DOHH2 (cell line): ENCODE results near the gene PXDC1.

Experiments used
- H3F3A ChIP-seq: fragments of 200-600 bp; sonication (generic), shearing (Covaris generic); 2 replicates; pipeline ENCODE4 v1.6.0; 2016; ENCODE audit warnings: antibody characterized with exemption, mild to moderate bottlenecking; ENCODE audit not compliant: control insufficient read depth, insufficient read depth
- H3K27ac ChIP-seq: fragments of 200-600 bp; sonication (generic); 2 replicates; pipeline ENCODE4 v1.5.1; 2014; ENCODE audit warnings: low read depth, mild to moderate bottlenecking, low read length, moderate library complexity
- H3K27me3 ChIP-seq: fragments of 200-600 bp; sonication (generic); 2 replicates; pipeline ENCODE4 v1.6.1; 2014; ENCODE audit warnings: mild to moderate bottlenecking, low read length, mixed read lengths; ENCODE audit not compliant: control insufficient read depth
- H3K36me3 ChIP-seq: fragments of 200-600 bp; sonication (generic); 2 replicates; pipeline ENCODE4 v1.6.1; 2014; ENCODE audit warnings: mild to moderate bottlenecking, low read length, moderate library complexity, mixed read lengths; ENCODE audit not compliant: control insufficient read depth
- H3K4me1 ChIP-seq: fragments of 200-600 bp; sonication (generic); 2 replicates; pipeline ENCODE4 v1.6.1; 2014; ENCODE audit warnings: mild to moderate bottlenecking, low read length, mixed read lengths; ENCODE audit not compliant: control insufficient read depth
- H3K4me2 ChIP-seq: fragments of 200-600 bp; sonication (generic); 2 replicates; pipeline ENCODE4 v1.6.0; 2014; ENCODE audit warnings: mild to moderate bottlenecking, low read length, moderate library complexity
- H3K4me3 ChIP-seq: fragments of 200-600 bp; sonication (generic); 2 replicates; pipeline ENCODE4 v1.5.1; 2014; ENCODE audit warnings: mild to moderate bottlenecking, low read length, mixed read lengths
- H3K79me2 ChIP-seq: fragments of 200-600 bp; sonication (generic); 2 replicates; pipeline ENCODE4 v1.6.1; 2014; ENCODE audit warnings: mild to moderate bottlenecking, low read length, mixed read lengths; ENCODE audit not compliant: control insufficient read depth
- H3K9me2 ChIP-seq: fragments of 200-600 bp; sonication (generic); replicated peaks from 2 replicates; pipeline ENCODE4 v1.6.1; 2014; ENCODE audit warnings: mild to moderate bottlenecking, low read length, mixed read lengths; ENCODE audit not compliant: control insufficient read depth
- H3K9me3 ChIP-seq: fragments of 200-600 bp; sonication (generic); 2 replicates; pipeline ENCODE4 v1.6.1; 2014; ENCODE audit warnings: antibody characterized with exemption, low read length, mixed read lengths; ENCODE audit not compliant: control insufficient read depth, insufficient read depth
- H4K20me1 ChIP-seq: fragments of 200-600 bp; sonication (generic); 2 replicates; pipeline ENCODE4 v1.6.0; 2014; ENCODE audit warnings: low read depth, mild to moderate bottlenecking, antibody characterized with exemption, low read length, moderate library complexity; ENCODE audit not compliant: control insufficient read depth, insufficient read depth
- CTCF ChIP-seq: fragments of 200-600 bp; sonication (generic); IDR thresholded peaks from one replicate; pipeline ENCODE4 v1.5.1; 2014; ENCODE audit warnings: antibody characterized with exemption, mild to moderate bottlenecking, low read depth, low read length; ENCODE audit not compliant: poor library complexity, severe bottlenecking
- EZH2phosphoT487 ChIP-seq: fragments of 200-600 bp; sonication (generic); IDR thresholded peaks from 2 replicates; pipeline ENCODE4 v1.6.1; 2017; ENCODE audit warnings: borderline replicate concordance, mild to moderate bottlenecking, antibody characterized with exemption, low read length, moderate library complexity, mixed read lengths

PXDC1 gene

DNA sequence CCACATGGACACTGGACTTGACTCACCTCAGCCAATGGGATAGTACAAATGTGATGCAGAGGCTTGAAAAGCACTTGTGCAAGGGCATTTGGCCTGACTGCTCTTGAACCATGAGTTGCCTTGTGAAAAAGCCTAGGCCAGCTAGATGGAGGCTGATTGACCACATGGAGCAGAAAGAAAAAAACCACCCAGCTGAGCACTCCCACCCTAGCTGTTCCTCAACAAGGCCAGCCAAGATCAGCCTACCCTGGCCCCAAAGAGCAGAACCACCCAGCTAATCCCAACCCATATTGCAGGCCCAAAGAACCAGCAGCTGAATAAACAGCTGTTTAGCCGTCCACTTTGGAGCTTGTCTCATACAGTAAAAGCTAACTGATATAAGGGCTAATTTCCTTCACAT is 36.7 kb downstream of the PXDC1 start:
- no peak overlapping the region for H3K27ac ChIP-seq
- H3K9me2 ChIP-seq = no peaks in the 10 kb centered on the region
- no peaks in the 10 kb centered on the region for H3K36me3 ChIP-seq
- no peaks in the 10 kb centered on the region for H3K4me1 ChIP-seq
- no peak overlapping the region for H3K4me3 ChIP-seq
- H3K27me3 ChIP-seq = peaks cover 4% of the 10 kb centered on the region; the same call in 1 of the 2 replicates
- H3F3A ChIP-seq = no peaks in the 10 kb centered on the region
- TF ChIP-seq EZH2phosphoT487 = no peak
- TF ChIP-seq CTCF = no peak
- no peaks in the 10 kb centered on the region for H4K20me1 ChIP-seq
- no peak overlapping the region for H3K4me2 ChIP-seq
- no peaks in the 10 kb centered on the region for H3K79me2 ChIP-seq
- no peaks in the 10 kb centered on the region for H3K9me3 ChIP-seq

- Histone ChIP-seq H3K79me2 (no peaks in the 10 kb centered on the region), H3K36me3 (no peaks in the 10 kb centered on the region), H3K27ac (no peak overlapping the region), H3F3A (no peaks in the 10 kb centered on the region), H3K27me3 (peaks cover 4% of the 10 kb centered on the region; the same call in 1 of the 2 replicates), H3K9me2 (no peaks in the 10 kb centered on the region), H3K4me1 (no peaks in the 10 kb centered on the region), H3K4me3 (no peak overlapping the region), H3K4me2 (no peak overlapping the region), H4K20me1 (no peaks in the 10 kb centered on the region), H3K9me3 (no peaks in the 10 kb centered on the region)
- no peak for TF ChIP-seq EZH2phosphoT487
- no peak for TF ChIP-seq CTCF
Observed at GRCh38 chr6:3714111-3714510, 37.4 kb downstream of the PXDC1 start.

GRCh38 chr6:3712827-3713665 is 38.5 kb downstream of the PXDC1 start:
- no peak overlapping the region for H3K4me2 ChIP-seq

More at GRCh38 chr6:3712827-3713665, 38.5 kb downstream of the PXDC1 start:
- Histone ChIP-seq H3K9me3 (no peaks in the 10 kb centered on the region), H3K4me1 (no peaks in the 10 kb centered on the region), H3K27me3 (peaks cover 4% of the 10 kb centered on the region; the same call in 1 of the 2 replicates), H3K27ac (no peak overlapping the region), H3F3A (no peaks in the 10 kb centered on the region), H3K36me3 (no peaks in the 10 kb centered on the region), H4K20me1 (no peaks in the 10 kb centered on the region), H3K4me3 (no peak overlapping the region), H3K9me2 (no peaks in the 10 kb centered on the region), H3K79me2 (no peaks in the 10 kb centered on the region)
- TF ChIP-seq EZH2phosphoT487 = no peak
- no peak for TF ChIP-seq CTCF
